Ovary (tissue), 3 donors: ENCODE results near the gene ARL6IP1.
"Not testable (repeated sequence)": the region's sequence is repeated elsewhere in the genome, so short reads cannot be mapped to it uniquely, and the experiment has no call there.

Source experiments
- POLR2A ChIP-seq: fragments of 450-650 bp; IDR thresholded peaks from one replicate; pipeline ENCODE4 v1.6.1; 2017; ENCODE audit warnings: antibody characterized with exemption, mild to moderate bottlenecking, moderate library complexity
- TF ChIP-seq, protein P1 (sequence below), 3 donors: fragments of 450-650 bp in 2 of 3; fragments of 200-600 bp in 1 of 3; IDR thresholded peaks; one replicate each; pipeline versions ENCODE4 v1.5.1 to v1.8.0; 2016 to 2022; ENCODE audit warnings: antibody characterized with exemption in 3 of 3, mild to moderate bottlenecking in 1 of 3
- donor health status: DM: no; HTN: no; CAD: no.

DNA sequence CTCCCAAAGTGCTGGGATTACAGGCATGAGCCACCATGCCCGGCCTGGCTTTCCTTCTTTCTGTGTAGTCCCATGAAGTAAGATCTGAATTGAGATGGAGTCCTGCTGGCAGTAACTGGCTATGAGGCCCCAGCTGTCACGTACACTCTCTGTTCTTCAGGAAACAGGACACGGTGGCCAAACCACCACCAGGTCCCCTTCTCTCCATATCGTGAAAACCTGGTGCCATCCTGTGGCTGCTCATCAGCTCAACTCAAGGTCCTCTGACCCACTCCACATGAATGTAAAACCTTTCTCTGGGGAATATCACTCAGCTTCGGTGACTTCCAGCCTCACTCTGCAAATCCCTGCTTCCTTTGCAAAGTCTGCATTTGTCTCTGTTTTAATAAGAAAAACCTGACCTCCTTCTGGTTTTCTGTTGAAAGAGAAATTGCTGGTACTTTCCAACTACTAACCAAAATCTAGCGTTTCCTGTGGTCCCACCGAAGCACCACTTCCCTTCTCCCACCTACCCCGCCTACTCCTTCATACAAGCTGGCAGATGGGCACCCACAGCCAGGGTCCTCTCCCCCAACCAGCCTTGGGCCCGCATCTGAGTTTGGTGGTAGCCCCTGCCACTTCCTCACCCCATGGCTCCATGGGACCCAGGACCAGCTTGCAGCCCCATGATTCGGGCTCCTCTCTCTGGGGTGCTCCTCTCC, 43.2 kb downstream of the ARL6IP1 start:
- TF ChIP-seq, protein P1, sequence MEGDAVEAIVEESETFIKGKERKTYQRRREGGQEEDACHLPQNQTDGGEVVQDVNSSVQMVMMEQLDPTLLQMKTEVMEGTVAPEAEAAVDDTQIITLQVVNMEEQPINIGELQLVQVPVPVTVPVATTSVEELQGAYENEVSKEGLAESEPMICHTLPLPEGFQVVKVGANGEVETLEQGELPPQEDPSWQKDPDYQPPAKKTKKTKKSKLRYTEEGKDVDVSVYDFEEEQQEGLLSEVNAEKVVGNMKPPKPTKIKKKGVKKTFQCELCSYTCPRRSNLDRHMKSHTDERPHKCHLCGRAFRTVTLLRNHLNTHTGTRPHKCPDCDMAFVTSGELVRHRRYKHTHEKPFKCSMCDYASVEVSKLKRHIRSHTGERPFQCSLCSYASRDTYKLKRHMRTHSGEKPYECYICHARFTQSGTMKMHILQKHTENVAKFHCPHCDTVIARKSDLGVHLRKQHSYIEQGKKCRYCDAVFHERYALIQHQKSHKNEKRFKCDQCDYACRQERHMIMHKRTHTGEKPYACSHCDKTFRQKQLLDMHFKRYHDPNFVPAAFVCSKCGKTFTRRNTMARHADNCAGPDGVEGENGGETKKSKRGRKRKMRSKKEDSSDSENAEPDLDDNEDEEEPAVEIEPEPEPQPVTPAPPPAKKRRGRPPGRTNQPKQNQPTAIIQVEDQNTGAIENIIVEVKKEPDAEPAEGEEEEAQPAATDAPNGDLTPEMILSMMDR (IDR thresholded peaks at IDR 0.05), result not testable (repeated sequence)
- not testable (repeated sequence) for TF ChIP-seq POLR2A
